Anterior cingulate cortex (tissue), 58 donors: ENCODE measurements around the gene PACRGL.

Experiments
- DNase-seq, 58 donors: peaks; one replicate each; lab custom pipeline; 2025; lab: John Stamatoyannopoulos, UW

Gene PACRGL

GRCh38 chr4:20700007-20700761 lies at the start of gene PACRGL:
Gene PACRGL (plus strand): TSS chr4:20700458. CDS start chr4:20704482, 4,024 bp downstream.
- DNase-seq, result peak; percentile 52 to 96 (median 90)

GRCh38 chr4:20652226-20652885 lies 47.9 kb upstream of the PACRGL start:
- DNase-seq, result no peak

GRCh38 chr4:20658456-20658855 lies 41.8 kb upstream of the PACRGL start:
- DNase-seq, result no peak

- DNase-seq, result no peak
Observed at GRCh38 chr4:20662851-20663250, 37.4 kb upstream of the PACRGL start.

DNA sequence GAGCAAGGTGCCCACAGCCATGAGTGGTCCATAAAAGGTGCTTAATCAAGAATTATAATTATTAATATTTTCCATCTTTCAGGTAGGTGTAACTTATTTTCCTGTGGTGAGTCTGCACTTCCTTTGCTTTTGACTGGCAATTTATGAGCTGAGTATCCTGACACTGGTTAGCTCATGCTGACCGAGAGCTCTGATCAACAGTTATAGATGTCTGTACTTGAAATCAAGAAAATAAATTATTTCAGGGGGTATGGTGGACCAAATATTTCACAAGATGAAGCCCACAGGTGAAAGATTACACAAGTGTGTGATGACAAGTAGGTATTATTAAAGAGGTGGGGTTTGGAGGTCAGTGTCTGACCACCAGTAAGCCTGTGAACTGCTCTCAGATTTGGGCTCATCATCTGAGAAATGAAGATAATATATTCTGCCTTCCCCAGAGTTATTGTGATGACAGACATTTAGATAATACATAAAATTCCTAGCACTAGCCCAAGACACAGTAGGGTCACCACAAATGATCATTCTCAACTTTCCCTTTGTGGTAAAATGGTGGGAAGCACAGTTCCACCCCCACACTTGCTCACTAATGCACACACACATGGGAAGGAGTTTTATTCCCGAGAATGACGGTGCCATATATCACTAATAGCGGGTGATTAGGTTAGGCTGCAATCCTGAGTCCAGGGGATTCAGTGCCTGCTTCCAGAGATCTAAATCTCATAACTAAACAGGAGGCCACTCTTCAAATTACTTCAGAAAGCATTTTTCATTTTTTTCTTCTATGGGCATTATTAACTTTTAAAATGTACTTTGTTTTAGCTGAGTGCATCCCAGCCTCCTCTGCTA lies 34.0 kb upstream of the PACRGL start:
- no peak for DNase-seq

DNA sequence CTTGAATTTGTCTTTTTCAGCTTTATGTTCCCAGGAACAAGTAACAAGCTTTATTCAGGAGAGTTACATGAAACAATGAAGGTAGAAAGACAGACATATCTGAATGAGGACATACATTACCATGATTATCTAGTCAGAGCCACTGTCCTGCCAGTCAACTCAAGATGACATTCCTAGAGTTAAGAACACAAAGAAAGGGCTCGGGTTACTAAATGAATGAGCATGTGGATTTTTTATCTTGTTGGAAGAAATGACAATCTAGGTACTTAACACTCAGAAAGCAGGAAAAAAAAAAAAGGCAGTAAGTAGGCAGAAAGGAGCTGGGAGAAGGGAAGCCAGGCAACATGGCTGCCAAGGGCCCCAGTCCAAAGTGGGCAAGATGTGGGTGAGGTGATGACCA lies 28.0 kb upstream of the PACRGL start:
- DNase-seq, result no peak

DNA sequence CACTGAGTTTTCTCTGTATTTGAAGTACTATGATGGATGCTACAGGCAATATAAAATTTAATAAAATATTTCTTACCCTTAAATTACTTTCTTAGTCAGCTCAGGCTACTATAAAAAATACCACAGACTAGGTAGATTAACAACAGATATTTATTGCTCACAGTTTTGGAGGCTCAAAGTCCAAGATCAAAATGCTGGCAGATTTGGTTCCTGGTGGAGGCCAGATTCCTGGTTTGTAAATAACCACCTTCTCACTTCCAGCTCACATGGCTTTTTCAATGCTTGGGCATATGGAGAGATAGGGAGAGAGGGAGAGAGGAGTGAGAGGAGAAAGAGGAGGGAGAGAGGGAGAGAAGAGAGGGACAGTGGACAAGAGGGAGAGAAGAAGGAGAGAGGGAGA lies 24.5 kb upstream of the PACRGL start:
- DNase-seq, result no peak

DNA sequence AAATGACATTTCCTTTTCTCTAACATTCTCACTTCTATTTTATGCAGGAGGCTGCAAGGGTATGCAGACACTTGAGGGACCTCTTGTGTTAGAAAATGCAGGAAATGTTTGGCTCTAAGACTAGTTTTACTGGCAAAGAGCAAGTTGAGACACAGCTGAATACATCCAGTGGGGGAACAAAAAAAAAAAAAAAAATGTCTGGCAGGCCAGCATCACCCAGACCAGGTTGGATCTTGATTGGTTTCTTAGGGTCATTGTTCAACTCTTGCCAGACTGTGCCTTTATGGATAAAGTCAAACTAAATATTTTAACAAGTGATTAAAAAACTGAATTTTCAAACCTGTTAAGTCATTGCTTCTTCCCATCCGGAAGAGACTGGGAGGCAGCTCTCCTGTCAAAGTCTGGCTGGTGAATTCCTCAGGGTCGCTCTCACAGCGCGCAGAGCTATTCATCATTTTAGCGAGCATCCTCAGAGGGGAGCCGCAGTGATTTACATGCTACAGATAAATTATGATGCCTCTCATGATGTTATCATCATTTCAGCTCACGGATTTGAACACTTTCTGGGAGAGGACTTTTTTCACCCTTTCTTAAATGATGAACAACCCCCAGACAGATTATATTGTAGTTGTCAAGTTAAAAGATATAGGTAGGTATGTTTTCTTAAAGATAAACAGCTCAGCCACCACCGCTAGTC lies 23.6 kb upstream of the PACRGL start:
- no peak for DNase-seq

DNA sequence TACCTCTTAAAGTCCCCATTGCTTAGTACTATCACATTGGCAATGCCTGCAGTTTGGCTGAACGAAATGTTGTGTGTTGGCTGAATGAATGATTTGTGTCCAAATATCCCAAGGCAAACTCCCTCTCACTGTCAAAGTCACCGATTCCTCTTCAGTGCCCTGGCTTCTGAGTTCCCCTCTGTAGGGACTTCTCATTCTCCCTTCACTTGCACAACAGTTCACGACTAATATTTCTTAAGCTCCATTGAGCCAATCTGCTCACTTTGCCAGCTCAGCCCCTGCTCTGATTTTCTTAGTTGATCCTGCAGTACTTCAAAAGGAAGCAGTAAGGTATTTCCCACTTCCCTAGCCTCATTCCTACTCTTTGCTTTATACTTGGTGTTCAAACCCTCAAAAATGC lies 21.9 kb upstream of the PACRGL start:
- no peak for DNase-seq

- no peak for DNase-seq
Observed at GRCh38 chr4:20679951-20680350, 20.3 kb upstream of the PACRGL start.

DNA sequence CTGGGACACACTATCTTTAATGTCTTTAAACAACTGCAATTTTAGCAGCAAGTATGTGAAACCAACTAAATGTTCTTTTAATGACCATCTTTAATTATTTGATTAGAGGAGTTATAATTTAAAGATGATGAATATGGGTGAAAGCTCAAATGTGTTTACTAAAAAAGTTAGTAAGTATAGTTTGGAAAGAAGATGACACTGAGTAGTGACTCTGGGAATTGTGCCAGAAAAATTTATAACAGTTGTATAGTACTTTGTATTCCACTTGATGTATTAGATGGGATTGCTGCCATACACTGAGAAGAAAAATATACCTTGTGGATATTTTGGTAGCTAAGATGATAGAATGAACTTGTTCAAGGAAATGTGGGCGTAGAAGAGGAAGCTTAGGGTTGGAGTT lies 19.5 kb upstream of the PACRGL start:
- no peak for DNase-seq

GRCh38 chr4:20681271-20681670 lies 19.0 kb upstream of the PACRGL start:
- DNase-seq, result no peak

- no peak for DNase-seq
Observed at GRCh38 chr4:20682853-20683252, 17.4 kb upstream of the PACRGL start.

- DNase-seq, result no peak
Observed at GRCh38 chr4:20683766-20684165, 16.5 kb upstream of the PACRGL start.

- peak in 1 of 58 donors; percentile 23 for DNase-seq
Observed at GRCh38 chr4:20684852-20685763, 15.2 kb upstream of the PACRGL start.

DNA sequence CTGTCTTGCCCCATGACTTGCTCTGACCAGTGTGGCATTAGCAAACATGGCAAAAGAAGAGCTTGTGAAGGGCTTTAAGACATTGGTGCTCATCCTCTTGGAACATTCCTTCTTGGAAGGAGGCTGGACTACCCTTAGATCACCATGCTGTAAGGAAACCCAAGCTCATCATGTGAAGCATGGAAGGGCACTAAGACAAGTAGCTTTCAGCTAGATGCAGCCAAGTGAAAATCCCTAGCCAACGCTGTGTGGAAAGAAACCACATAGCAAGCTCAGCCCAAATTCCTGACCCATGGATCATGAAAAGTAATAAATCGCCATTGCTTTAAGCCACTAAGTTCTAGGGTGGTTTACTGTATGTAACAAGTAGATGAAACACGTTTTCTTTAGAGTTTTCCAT lies 12.4 kb upstream of the PACRGL start:
- DNase-seq, result no peak

DNA sequence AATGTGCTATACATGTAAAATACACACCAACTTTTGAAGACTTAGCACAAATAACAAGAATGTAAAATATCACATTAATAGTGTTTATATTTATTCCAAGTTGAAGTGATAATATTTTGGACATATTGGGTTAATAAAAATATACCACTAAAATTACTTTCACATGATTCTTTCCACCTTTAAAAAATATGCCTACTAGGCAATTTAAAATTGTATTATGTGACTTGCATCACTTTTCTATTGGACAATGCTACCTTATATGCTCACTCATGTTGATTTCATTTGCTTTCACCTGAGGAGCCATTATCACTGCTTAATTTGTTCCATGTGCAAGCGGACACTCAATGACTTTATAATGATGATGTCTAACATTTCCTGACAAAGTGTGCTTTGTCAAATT lies 3.4 kb upstream of the PACRGL start:
- DNase-seq, result no peak

GRCh38 chr4:20698382-20698781 lies 1.9 kb upstream of the PACRGL start:
- DNase-seq, result no peak

DNA sequence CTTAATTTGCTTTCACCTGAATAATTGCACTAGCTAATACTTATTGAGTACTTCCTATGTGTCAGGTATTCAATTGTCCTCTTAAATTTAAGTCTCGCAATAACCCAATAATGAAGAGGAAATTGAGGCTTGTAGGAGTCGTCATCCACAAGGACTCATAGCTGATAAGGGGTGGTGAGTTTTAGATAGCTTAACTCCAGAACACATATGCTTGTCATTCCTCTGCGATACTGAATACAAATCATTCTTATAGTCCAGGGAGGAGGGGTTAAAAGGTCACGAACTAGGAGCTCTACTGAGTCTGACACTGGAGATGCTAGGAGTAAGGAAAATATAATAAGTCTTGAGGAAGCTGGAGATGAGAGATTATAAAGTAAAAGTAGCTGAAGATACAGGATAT lies 1.4 kb upstream of the PACRGL start:
- DNase-seq, result no peak

- no peak for DNase-seq
Observed at GRCh38 chr4:20711335-20711734, 11.1 kb downstream of the PACRGL start.
